ENCODE results near the gene SNX14.

The SNX14 gene

DNA sequence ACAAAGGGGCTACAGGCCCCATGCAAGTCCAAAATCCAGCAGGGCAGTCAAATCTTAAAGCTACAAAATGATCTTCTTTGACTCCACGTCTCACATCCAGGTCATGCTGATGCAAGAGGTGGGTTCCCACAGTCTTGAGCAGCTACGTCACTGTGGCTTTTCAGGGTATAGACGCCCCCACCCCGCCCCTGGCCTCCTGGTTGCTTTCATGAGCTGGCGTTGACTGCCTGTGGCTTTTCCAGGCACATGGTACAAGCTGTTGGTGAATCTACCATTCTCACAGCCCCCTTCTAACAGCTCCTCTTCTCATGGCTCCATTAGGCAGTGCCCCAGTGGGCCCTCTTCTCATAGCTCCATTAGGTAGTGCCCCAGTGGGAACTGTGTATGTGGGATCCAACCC lies 96.8 kb downstream of the SNX14 start:
- DNase-seq (ENCODE audit: low spot score): no peak

- DNase-seq (ENCODE audit: low spot score): no peak
Observed at GRCh38 chr6:85496009-85496579, 97.6 kb downstream of the SNX14 start.

- DNase-seq (ENCODE audit: low spot score): no peak
Observed at GRCh38 chr6:85494547-85495536, 98.8 kb downstream of the SNX14 start.

- no peak for DNase-seq (ENCODE audit: low spot score)
Observed at GRCh38 chr6:85493389-85493788, 100.3 kb downstream of the SNX14 start.

DNA sequence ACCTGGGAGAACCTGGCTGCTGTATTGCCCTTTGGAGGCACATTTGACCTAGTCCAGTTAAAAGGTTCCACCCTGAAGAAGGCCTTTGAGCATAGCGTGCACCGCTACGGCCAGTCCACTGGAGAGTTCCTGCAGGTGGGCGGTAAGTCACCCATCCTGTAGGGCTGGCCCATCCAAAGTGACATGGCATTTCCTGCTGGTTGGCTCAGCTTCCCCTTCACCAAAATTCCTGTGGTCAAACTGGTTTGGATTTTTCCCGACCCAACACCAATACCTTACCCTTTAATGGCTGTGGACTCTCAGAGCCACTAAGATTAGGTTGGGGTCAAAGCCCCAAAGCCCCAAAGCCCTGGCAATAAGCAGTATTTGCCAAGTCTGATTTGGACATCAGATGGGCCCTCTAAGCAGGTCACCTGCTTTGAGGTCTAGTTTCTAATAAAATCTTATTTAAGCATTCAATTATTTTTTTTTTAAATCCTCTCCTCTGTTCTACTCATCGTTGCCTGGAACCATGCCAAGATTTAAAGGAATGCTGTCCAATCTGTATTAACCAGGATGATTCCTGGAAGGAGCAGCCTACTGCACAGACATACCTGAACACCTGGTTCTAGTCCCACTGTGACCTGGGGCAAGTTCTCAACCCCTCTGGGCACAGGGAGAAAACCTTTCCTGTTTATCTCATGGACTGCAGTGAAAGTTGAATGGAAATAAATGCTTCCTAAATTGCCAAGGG lies 103.0 kb downstream of the SNX14 start:
- DNase-seq (ENCODE audit: low spot score): no peak

DNA sequence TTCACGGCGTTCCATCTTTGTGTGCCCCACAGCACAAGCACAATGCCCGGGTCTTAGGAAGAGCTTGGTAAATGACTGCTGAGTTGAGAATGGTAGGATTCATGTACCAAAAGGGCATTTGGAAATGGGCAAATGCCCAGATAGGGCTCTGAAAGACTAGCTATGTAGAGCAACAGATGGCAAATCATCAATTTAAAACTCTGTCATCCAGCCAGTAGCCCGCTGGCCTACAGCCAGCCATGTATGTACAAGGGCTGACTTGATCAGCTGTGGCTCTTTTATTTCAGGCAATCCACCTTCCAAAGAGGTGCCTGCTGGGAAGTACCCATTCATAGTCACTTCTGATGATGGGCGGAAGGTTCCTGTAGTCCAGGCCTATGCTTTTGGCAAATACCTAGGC lies 108.7 kb downstream of the SNX14 start:
- no peak for DNase-seq (ENCODE audit: low spot score)

DNA sequence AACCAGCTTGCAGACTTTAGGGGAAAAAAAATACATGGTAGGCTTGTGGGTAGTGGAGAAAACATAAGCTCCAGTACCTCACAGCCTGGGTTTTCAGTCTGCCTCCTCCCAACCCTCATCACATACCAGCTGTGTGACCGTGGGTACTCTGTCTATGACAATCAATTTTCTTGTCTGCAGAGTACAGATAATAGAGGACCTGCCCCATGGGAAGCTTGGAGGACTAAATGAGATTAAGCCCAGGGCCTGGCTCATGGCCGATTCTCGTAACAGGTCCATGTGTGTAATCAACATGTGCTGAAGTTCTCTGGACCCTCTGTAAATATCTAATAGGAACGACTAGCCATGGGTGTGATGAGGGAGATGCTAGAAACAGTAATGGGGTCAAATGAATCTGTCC lies 109.8 kb downstream of the SNX14 start:
- DNase-seq (ENCODE audit: low spot score): no peak

GRCh38 chr6:85482905-85483700 lies 110.6 kb downstream of the SNX14 start:
- peak; percentile 48 for DNase-seq (ENCODE audit: low spot score)

DNA sequence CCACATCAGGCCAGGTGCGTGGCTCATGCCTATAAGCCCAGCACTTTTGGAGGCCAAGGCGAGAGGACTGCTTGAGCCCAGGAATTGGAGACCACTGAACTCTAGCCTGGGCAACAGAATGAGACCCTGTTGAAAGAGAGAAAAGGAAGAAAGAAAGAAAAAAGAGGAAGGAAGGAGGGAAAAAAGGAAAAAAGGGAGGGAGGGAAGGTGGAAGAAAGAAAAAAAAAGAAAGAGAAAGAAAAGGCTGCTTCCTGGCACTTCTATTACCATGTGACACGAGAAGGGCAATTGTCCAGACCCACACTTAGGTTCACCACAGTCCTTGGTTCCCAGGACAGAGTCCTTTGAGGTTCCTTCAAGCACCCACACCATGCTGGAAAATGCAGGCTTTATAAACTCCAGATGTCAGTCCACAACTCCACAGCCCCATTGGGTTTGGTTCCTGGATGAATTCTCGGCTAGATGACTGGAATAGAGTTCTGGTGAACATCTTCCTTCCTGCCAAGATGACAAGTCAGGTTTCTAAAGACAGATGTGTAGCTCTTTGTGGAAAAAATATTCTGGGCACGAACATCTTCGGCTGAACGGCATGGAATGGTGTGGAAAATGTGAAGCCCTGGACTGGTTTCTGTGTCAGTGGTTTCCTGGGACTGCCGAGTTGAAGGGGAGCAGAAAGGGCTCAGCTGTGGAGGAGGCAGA lies 111.3 kb downstream of the SNX14 start:
- DNase-seq (ENCODE audit: low spot score): no peak

DNA sequence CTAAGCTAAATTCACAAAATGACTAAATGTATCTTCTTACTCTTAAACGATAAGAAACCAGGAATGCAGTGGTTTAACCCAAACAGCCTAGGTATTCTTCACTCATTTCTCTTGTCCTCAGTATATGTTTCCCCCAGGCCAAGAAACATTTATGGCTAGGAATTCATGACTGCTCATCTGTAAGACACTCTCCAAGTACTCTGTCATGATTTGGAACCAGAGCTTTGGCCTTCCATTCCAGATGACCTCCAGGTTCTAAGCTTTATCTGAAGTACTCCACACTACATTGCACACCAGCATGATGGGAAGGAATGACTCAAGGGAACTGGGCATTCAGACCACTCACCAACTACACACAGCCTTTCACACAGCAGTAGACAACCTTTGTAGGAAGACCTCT lies 114.5 kb downstream of the SNX14 start:
- DNase-seq (ENCODE audit: low spot score): no peak

DNA sequence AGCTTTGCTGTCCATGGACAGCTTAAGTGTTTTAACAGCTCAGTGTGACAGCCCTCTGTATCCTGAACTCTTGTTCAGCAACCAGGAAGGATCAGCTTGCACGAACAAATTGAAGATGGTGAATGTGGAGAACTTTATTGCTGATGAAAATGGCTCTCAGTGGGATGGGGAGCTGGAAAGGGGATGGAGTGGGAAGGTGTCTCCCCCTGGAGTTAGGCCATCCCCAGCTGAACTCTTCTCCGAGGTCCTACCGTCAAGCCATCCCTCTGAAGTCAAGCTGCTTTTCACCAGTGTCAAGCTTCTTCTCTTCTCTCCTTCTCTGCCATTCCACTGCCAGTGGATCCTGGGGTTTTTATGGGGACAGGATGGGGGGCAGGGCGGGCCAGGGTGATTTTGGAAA lies 117.1 kb downstream of the SNX14 start:
- no peak for DNase-seq (ENCODE audit: low spot score)

- DNase-seq (ENCODE audit: low spot score): no peak
Observed at GRCh38 chr6:85473748-85474147, 119.9 kb downstream of the SNX14 start.

GRCh38 chr6:85472744-85473143 lies 120.9 kb downstream of the SNX14 start:
- no peak for DNase-seq (ENCODE audit: low spot score)

DNA sequence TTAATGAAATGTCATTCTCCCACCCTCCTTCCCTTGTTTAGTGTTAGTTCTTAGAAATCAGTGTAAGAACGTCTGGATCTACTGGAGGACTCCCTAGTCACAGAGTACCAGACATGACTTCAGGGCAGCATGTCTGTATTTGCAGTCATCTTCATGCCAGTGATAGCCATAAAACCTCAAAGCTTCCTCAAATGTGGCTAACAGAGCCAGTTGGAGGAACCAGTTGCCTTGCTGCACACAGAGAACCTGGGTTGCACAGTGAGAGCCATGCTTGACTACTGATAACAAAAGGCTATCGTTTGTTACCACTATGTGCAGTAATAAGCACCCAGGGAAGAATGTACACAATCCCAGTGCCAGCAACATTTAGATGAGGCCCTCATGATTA lies 123.6 kb downstream of the SNX14 start:
- no peak for DNase-seq (ENCODE audit: low spot score)

- DNase-seq (ENCODE audit: low spot score): no peak
Observed at GRCh38 chr6:85469276-85470022, 124.2 kb downstream of the SNX14 start.

DNA sequence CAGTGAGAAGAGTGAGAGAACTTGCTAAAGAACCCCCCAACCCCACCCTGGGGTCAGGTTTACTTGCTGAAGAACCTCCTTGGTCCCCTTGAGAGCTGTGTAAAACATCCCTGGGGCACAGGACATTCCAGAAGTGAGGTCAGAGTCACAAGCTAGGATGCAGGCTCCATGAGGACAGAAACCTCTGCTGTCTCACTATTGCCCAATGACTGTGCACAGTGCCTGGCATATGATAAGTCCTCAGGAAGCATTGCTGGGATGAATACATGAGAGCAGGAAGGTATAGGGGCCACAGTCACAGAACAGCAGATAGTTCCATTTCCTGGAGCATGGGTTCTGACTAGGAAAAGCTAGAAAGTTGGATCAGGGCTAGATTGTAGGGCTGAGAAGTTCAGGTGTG lies 125.3 kb downstream of the SNX14 start:
- DNase-seq (ENCODE audit: low spot score): no peak

GRCh38 chr6:85465762-85466161 lies 127.9 kb downstream of the SNX14 start:
- no peak for DNase-seq (ENCODE audit: low spot score)

GRCh38 chr6:85464722-85465150 lies 128.9 kb downstream of the SNX14 start:
- no peak for DNase-seq (ENCODE audit: low spot score)

DNA sequence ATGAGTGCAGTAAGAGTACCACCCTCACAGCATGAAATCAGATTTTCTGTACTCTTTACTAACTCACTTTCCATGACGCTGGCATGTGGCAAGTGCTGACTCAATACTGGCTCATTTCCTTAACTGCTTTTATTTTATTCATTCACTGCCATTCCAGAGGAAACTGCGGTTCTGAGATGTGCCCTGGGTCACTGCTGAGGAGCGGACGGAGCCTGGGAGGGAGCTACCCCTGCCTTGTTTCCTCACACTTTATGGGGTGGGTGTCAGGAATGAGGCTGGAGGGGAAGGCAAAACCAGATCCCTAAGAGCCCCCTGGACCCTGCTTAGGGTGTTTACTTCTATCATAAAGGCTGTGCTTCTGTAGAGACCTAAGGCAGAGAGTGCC lies 129.4 kb downstream of the SNX14 start:
- no peak for DNase-seq (ENCODE audit: low spot score)

DNA sequence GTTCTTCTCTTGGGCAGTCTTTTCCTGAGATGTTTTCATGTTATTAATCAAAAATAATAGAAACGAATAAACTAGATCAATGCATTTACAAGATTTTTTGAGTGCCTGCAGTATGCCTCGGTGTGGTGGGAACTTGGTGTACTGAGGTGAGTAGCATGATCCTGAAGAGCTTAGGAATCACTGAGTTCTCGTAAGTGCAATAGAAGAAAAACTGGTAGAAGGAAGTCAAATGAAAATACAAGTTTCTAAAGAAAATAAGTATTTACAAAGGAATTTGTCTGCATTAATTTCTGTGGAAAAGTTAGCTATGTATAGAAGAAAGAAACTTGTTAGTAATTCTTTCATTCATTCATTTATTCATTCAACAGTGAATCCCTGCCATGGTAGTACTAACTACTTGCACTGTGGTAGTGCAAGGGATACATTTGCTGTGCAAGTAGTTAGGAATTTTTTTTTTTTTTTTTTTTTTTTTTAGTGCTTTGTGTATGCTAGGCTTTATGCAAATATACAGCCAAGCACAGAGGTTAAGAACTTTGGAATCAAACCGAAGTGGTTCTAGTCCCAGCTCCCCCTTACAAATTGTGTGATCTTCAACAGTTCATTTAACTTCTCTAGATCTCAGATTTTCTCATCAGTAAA lies 129.9 kb downstream of the SNX14 start:
- DNase-seq (ENCODE audit: low spot score): no peak
